ENCODE data around the gene EPS8L3. TPM values are rescaled to one million over a fixed set of nuclear protein-coding genes. Genes with fewer than 3 reads are reported as not detected.
A peak's percentile ranks its signal among the peaks of the same experiment; 100 is the strongest.

EPS8L3 gene
- total and polyA plus RNA-seq, 11 donors: 0.25 to 0.75 (median 0.30) TPM; not detected in 5

DNA sequence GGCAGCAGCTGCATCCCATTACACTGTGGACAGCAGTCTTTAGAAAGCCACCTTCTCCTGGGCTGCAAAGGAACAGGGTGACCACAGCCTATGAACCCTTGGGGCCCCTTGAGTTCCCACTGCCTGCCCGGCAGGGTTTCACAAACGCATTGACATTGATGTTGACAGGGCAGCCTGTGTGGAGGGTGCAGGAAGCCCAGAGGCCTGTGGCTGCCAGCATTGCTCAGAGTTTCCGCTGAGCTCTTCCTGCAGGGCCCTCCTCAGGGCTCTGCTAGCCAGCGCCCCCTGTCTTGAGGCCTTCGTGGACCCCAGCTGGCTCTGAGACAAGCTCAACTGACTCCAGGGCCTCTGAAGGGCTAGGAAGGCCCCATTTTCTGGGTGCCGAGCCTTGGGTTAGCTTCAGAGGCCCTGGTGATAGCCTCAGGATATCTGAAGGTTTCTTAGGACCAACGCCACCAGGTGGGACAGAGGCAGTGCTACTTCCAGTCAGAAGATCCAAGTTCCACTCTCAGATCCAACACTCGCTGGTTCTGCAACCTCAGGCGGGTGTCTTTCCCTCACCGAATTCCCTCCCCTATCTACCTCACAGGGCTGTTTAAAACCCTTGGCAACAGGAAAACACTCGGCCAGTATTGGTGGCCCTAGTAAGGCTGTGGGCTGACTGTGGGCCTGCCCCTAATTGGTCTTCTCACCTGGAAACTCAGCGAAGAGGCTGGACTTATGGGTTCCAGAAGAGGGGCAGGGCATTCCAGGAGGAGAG is 27.2 kb upstream of the EPS8L3 start:
- ATAC-seq: peak; percentile 55 to 72 (median 67)
- peak; percentile 66 to 84 (median 68) for DNase-seq
- intact Hi-C loops (cut with DNase I): loop anchor here in 7 of 10 donors (1.0 to 10.0 kb wide), 6 partner anchors 54 to 191 kb away; partner anchors contain the start of genes AHCYL1 (in 4 of the 7) and CSF1 (in 4 of the 7)
- Histone ChIP-seq H3K27ac (peak overlapping the region in 10 of 12 donors; percentile 13 to 83 (median 40)), H3K27me3 (no peaks in the 10 kb centered on the region), H3K4me3 (no peak overlapping the region), H3K36me3 (no peaks in the 10 kb centered on the region), H3K4me1 (peaks cover 6 to 69% (median 48%) of the 10 kb centered on the region in 12 donors), H3K9me3 (no peaks in the 10 kb centered on the region)
- WGBS, 4 donors: 64 to 82% (median 67%) methylated on average over 8 to 12 of the region's 12 CpGs
- TF ChIP-seq CTCF (IDR thresholded peaks at IDR 0.05) (peak; percentile 32 to 70 (median 50)), POLR2A (IDR thresholded peaks at IDR 0.05) (no peak)

- Histone ChIP-seq H3K27me3 (no peaks in the 10 kb centered on the region), H3K36me3 (no peaks in the 10 kb centered on the region), H3K27ac (peak overlapping the region in 9 of 12 donors; percentile 13 to 83 (median 45)), H3K9me3 (no peaks in the 10 kb centered on the region), H3K4me3 (no peak overlapping the region), H3K4me1 (peaks cover 6 to 70% (median 48%) of the 10 kb centered on the region in 12 donors)
- intact Hi-C loops (cut with DNase I): loop anchor here in 7 of 10 donors (5.0 to 10.0 kb wide), 5 partner anchors 54 to 192 kb away; partner anchors contain the start of genes AHCYL1 (in 4 of the 7) and CSF1 (in 4 of the 7)
- DNase-seq: no peak
- no peak for ATAC-seq
- WGBS, 4 donors: 86 to 94% (median 90%) methylated on average over 2 of the region's 2 CpGs
- TF ChIP-seq CTCF (IDR thresholded peaks at IDR 0.05) (no peak), POLR2A (IDR thresholded peaks at IDR 0.05) (no peak)
Measured at GRCh38 chr1:109790329-109790728, 26.6 kb upstream of the EPS8L3 start.

GRCh38 chr1:109789551-109790180 is 25.9 kb upstream of the EPS8L3 start:
- intact Hi-C loops (cut with DNase I): loop anchor here in 8 of 10 donors (5.0 to 10.0 kb wide), 7 partner anchors 55 to 193 kb away; partner anchors contain the start of genes CSF1 (in 5 of the 8) and AHCYL1 (in 4 of the 8)
- peaks cover 6 to 67% (median 46%) of the 10 kb centered on the region in 12 donors for H3K4me1 ChIP-seq
- no peak overlapping the region for H3K4me3 ChIP-seq
- peak in 3 of 5 donors; percentile 2 to 17 (median 14) for DNase-seq
- ATAC-seq: no peak
- WGBS, 4 donors: 91 to 97% (median 93%) methylated on average over 9 of the region's 9 CpGs
- TF ChIP-seq POLR2A (IDR thresholded peaks at IDR 0.05) (no peak), CTCF (IDR thresholded peaks at IDR 0.05) (no peak)
- H3K9me3 ChIP-seq: no peaks in the 10 kb centered on the region
- H3K36me3 ChIP-seq: no peaks in the 10 kb centered on the region
- H3K27me3 ChIP-seq: no peaks in the 10 kb centered on the region
- H3K27ac ChIP-seq: peak overlapping the region in 1 of 12 donors; percentile 83

All from heart left ventricle (tissue), 16 donors.